LNCAP (cell line): Measurements from ENCODE around the gene PDE3B.

Experiments
- CTCF ChIP-seq: fragments of 450-650 bp; IDR thresholded peaks from 2 replicates; pipeline ENCODE4 v1.5.1; 2017; ENCODE audit warnings: mild to moderate bottlenecking

The PDE3B gene

GRCh38 chr11:14673824-14674405 is 30.3 kb downstream of the PDE3B start:
- no peak for TF ChIP-seq CTCF

- no peak for TF ChIP-seq CTCF
Measured at GRCh38 chr11:14676068-14676467, 32.5 kb downstream of the PDE3B start.

- no peak for TF ChIP-seq CTCF
Measured at GRCh38 chr11:14677146-14677545, 33.5 kb downstream of the PDE3B start.

GRCh38 chr11:14678350-14678749 is 34.7 kb downstream of the PDE3B start:
- no peak for TF ChIP-seq CTCF

- no peak for TF ChIP-seq CTCF
Measured at GRCh38 chr11:14679662-14680061, 36.1 kb downstream of the PDE3B start.

GRCh38 chr11:14687456-14687855 is 43.9 kb downstream of the PDE3B start:
- no peak for TF ChIP-seq CTCF

- TF ChIP-seq CTCF, result no peak
Measured at GRCh38 chr11:14687943-14688627, 44.5 kb downstream of the PDE3B start.
